Small intestine (tissue), 7 donors: ENCODE data around the gene TSC22D3. TPM values are rescaled to one million over a fixed set of nuclear protein-coding genes. Genes with fewer than 3 reads are reported as not detected.

Experiments
- DNase-seq, 2 donors: peaks; one replicate each; pipeline versions ENCODE4 v3.0.0 to v3.0.0-alpha.2; 2013
- FAIRE-seq: peaks from 2 replicates; lab custom pipeline; 2012; peaks lifted over from hg19 to GRCh38; lab: Jason Lieb, UNC
- H3K27ac ChIP-seq, 3 donors: one replicate each; pipeline ENCODE4 v1.5.1; 2013; ENCODE audit warnings: low read length in 2 of 3, mild to moderate bottlenecking in 2 of 3, control low read depth in 1 of 3, inconsistent platforms in 1 of 3, low read depth in 1 of 3, moderate library complexity in 1 of 3
- H3K27me3 ChIP-seq, 3 donors: one replicate each; pipeline ENCODE4 v1.6.1; 2013; ENCODE audit warnings: low read length in 3 of 3, inconsistent platforms in 1 of 3; ENCODE audit not compliant: control insufficient read depth in 3 of 3, insufficient read depth in 3 of 3
- H3K36me3 ChIP-seq, 3 donors: one replicate each; pipeline ENCODE4 v1.6.1; 2013; ENCODE audit warnings: low read length in 3 of 3, inconsistent platforms in 1 of 3, low read depth in 1 of 3, mild to moderate bottlenecking in 1 of 3, moderate library complexity in 1 of 3; ENCODE audit not compliant: control insufficient read depth in 3 of 3, insufficient read depth in 2 of 3
- H3K4me1 ChIP-seq, 3 donors: one replicate each; pipeline ENCODE4 v1.6.1; 2013; ENCODE audit warnings: low read length in 2 of 3, inconsistent platforms in 1 of 3, low read depth in 1 of 3, mild to moderate bottlenecking in 1 of 3, moderate library complexity in 1 of 3; ENCODE audit not compliant: control insufficient read depth in 3 of 3, insufficient read depth in 2 of 3
- H3K4me3 ChIP-seq, 3 donors: one replicate each; pipeline ENCODE4 v1.5.1; 2013; ENCODE audit warnings: low read length in 3 of 3, control low read depth in 1 of 3, inconsistent platforms in 1 of 3, low read depth in 1 of 3, mild to moderate bottlenecking in 1 of 3, moderate library complexity in 1 of 3
- H3K9me3 ChIP-seq, 2 donors: one replicate each; pipeline ENCODE4 v1.6.1; 2013; ENCODE audit warnings: low read depth in 1 of 2, low read length in 1 of 2; ENCODE audit not compliant: control insufficient read depth in 2 of 2, insufficient read depth in 1 of 2
- WGBS, 3 donors: extraction: QIAGEN DNeasy Blood & Tissue Kit; methylation state at CpG; one replicate each; pipeline ENCODE4 v1.1.7; 2013; 5-methylcytosine and 5-hydroxymethylcytosine counted together
- polyA plus RNA-seq, 4 donors: library from polyadenylated mRNA; stranded (reverse) in 3 of 4; unstranded in 1 of 4; fragments of 200-250 nt in 3 of 4; fragments of 120-200 nt in 1 of 4; gene quantifications; one replicate each; pipeline versions ENCODE4 v1.2.1 to v1.2.3, GENCODE V29; 2013
- donor health status: healthy with polysubstance abuse.
- donor health status: control.
- donor health status: control.
- donor health status: Bipolar disorder and iron deficiency.
- donor health status: healthy.

Gene TSC22D3
- polyA plus RNA-seq, 4 donors = 85.6 to 244 (median 120) TPM

- H3K36me3 ChIP-seq = peaks cover 4 to 29% (median 6%) of the 10 kb centered on the region in 3 donors
- FAIRE-seq (no peak), DNase-seq (peak in 1 of 2 donors; percentile 40)
- peaks cover 0 to 46% (median 4%) of the 10 kb centered on the region in 3 donors for H3K4me1 ChIP-seq
- WGBS, 3 donors = 0 to 34% (median 1%) methylated on average over 35 to 52 of the region's 52 CpGs
- peak overlapping the region; percentile 72 to 92 (median 82) for H3K4me3 ChIP-seq
- no peaks in the 10 kb centered on the region for H3K27me3 ChIP-seq
- H3K9me3 ChIP-seq = no peaks in the 10 kb centered on the region
- H3K27ac ChIP-seq = peak overlapping the region; percentile 85 to 99 (median 90)
Measured at GRCh38 chrX:107716118-107716684, 59.4 kb downstream of the TSC22D3 start.

GRCh38 chrX:107715331-107716117, 60.1 kb downstream of the TSC22D3 start:
- peak overlapping the region; percentile 72 to 92 (median 82) for H3K4me3 ChIP-seq
- peak overlapping the region; percentile 85 to 99 (median 90) for H3K27ac ChIP-seq
- H3K9me3 ChIP-seq = no peaks in the 10 kb centered on the region
- FAIRE-seq = no peak
- peaks cover 4 to 29% (median 6%) of the 10 kb centered on the region in 3 donors for H3K36me3 ChIP-seq
- H3K27me3 ChIP-seq = no peaks in the 10 kb centered on the region
- DNase-seq = peak; percentile 47 to 64
- WGBS, 3 donors = 6 to 46% (median 17%) methylated on average over 15 of the region's 15 CpGs
- peaks cover 0 to 51% (median 4%) of the 10 kb centered on the region in 3 donors for H3K4me1 ChIP-seq

- DNase-seq = no peak
- no peak for FAIRE-seq
- Histone ChIP-seq H3K4me3 (peak overlapping the region; percentile 72 to 92 (median 82)), H3K27me3 (no peaks in the 10 kb centered on the region), H3K9me3 (no peaks in the 10 kb centered on the region), H3K36me3 (peaks cover 4 to 29% (median 6%) of the 10 kb centered on the region in 3 donors), H3K27ac (peak overlapping the region in 2 of 3 donors; percentile 16 to 99), H3K4me1 (peaks cover 0 to 55% (median 4%) of the 10 kb centered on the region in 3 donors)
- WGBS, 3 donors = 75 to 79% (median 79%) methylated on average over 9 of the region's 9 CpGs
Measured at GRCh38 chrX:107714206-107714891, 61.2 kb downstream of the TSC22D3 start.

- H3K27ac ChIP-seq = peak overlapping the region in 1 of 3 donors; percentile 99
- H3K9me3 ChIP-seq = no peaks in the 10 kb centered on the region
- H3K4me3 ChIP-seq = peak overlapping the region in 1 of 3 donors; percentile 36
- DNase-seq (no peak), FAIRE-seq (no peak)
- WGBS, 3 donors = 77 to 82% (median 77%) methylated on average over 9 of the region's 9 CpGs
- H3K4me1 ChIP-seq = peaks cover 0 to 61% (median 0%) of the 10 kb centered on the region in 3 donors
- H3K27me3 ChIP-seq = no peaks in the 10 kb centered on the region
- H3K36me3 ChIP-seq = peaks cover 4 to 29% (median 6%) of the 10 kb centered on the region in 3 donors
Measured at GRCh38 chrX:107713543-107714205, 61.9 kb downstream of the TSC22D3 start.

- FAIRE-seq (no peak), DNase-seq (no peak)
- H3K4me3 ChIP-seq = no peak overlapping the region
Measured at GRCh38 chrX:107713203-107713542, 62.4 kb downstream of the TSC22D3 start.

GRCh38 chrX:107712231-107713202, 63.1 kb downstream of the TSC22D3 start:
- no peaks in the 10 kb centered on the region for H3K27me3 ChIP-seq
- no peaks in the 10 kb centered on the region for H3K9me3 ChIP-seq
- H3K36me3 ChIP-seq = peaks cover 4 to 29% (median 6%) of the 10 kb centered on the region in 3 donors
- H3K27ac ChIP-seq = peak overlapping the region; percentile 37 to 99 (median 93)
- H3K4me3 ChIP-seq = no peak overlapping the region
- peaks cover 0 to 54% (median 0%) of the 10 kb centered on the region in 3 donors for H3K4me1 ChIP-seq
- WGBS, 3 donors = 78 to 81% (median 78%) methylated on average over 13 of the region's 13 CpGs
- DNase-seq (no peak), FAIRE-seq (no peak)

More at GRCh38 chrX:107713203-107713542, 62.4 kb downstream of the TSC22D3 start:
- Histone ChIP-seq H3K27ac (peak overlapping the region in 2 of 3 donors; percentile 93 to 99), H3K9me3 (no peaks in the 10 kb centered on the region), H3K36me3 (peaks cover 4 to 29% (median 6%) of the 10 kb centered on the region in 3 donors), H3K4me1 (peaks cover 0 to 59% (median 0%) of the 10 kb centered on the region in 3 donors), H3K27me3 (no peaks in the 10 kb centered on the region)
- whole genome bisulfite sequencing, 3 donors = 56 to 78% (median 66%) methylated on average over 2 of the region's 2 CpGs

- 68 to 73% (median 68%) methylated on average over 5 of the region's 5 CpGs for WGBS, 3 donors
- Histone ChIP-seq H3K36me3 (peaks cover 4 to 29% (median 6%) of the 10 kb centered on the region in 3 donors), H3K4me3 (peak overlapping the region in 1 of 3 donors; percentile 9), H3K4me1 (peaks cover 0 to 48% (median 0%) of the 10 kb centered on the region in 3 donors), H3K27ac (peak overlapping the region; percentile 47 to 99 (median 93)), H3K9me3 (no peaks in the 10 kb centered on the region), H3K27me3 (no peaks in the 10 kb centered on the region)
- FAIRE-seq = no peak
- no peak for DNase-seq
Measured at GRCh38 chrX:107711521-107712181, 63.9 kb downstream of the TSC22D3 start.
